Tibial nerve (tissue), 4 donors: Measurements from ENCODE around the gene WNT16. TPM values are rescaled to one million over a fixed set of nuclear protein-coding genes. Genes with fewer than 3 reads are reported as not detected.

Source experiments
- DNase-seq, 2 donors: peaks; one replicate each; pipeline ENCODE4 v3.0.0-alpha.2; 2019; ENCODE audit warnings: low spot score in 2 of 2
- H3K27ac ChIP-seq, 4 donors: fragments of 200-600 bp; sonication (generic) in 3 of 4; one replicate each; pipeline ENCODE4 v1.5.1; 2017 to 2019; ENCODE audit warnings: mild to moderate bottlenecking in 1 of 4
- H3K27me3 ChIP-seq, 2 donors: fragments of 200-600 bp; sonication (generic) in 1 of 2; one replicate each; pipeline versions ENCODE4 v1.5.1 to v1.6.0; 2017 to 2019
- H3K36me3 ChIP-seq, 3 donors: fragments of 200-600 bp; sonication (generic); one replicate each; pipeline ENCODE4 v1.5.1; 2018 to 2019
- H3K4me1 ChIP-seq, 4 donors: fragments of 200-600 bp; sonication (generic) in 3 of 4; one replicate each; pipeline ENCODE4 v1.5.1; 2017 to 2019
- H3K4me3 ChIP-seq, 4 donors: fragments of 200-600 bp; sonication (generic) in 3 of 4; one replicate each; pipeline ENCODE4 v1.5.1; 2017 to 2019; ENCODE audit warnings: mild to moderate bottlenecking in 1 of 4, moderate library complexity in 1 of 4
- H3K9me3 ChIP-seq, 4 donors: fragments of 200-600 bp; sonication (generic) in 3 of 4; one replicate each; pipeline ENCODE4 v1.5.1; 2017 to 2019
- CTCF ChIP-seq, 5 experiments: fragments of 200-600 bp in 3 of 5; fragments of 450-650 bp in 2 of 5; sonication (generic) in 3 of 5; IDR thresholded peaks; one replicate each; pipeline ENCODE4 v1.5.1; 2016 to 2019; ENCODE audit warnings: antibody characterized with exemption in 5 of 5, mild to moderate bottlenecking in 3 of 5, moderate library complexity in 2 of 5
- EP300 ChIP-seq, 2 donors: sonication (generic); formaldehyde crosslinking; IDR thresholded peaks; one replicate each; pipeline ENCODE4 v1.6.1; 2017; ENCODE audit warnings: antibody characterized with exemption in 2 of 2, mild to moderate bottlenecking in 1 of 2
- POLR2A ChIP-seq, 2 donors: fragments of 450-650 bp; IDR thresholded peaks; one replicate each; pipeline ENCODE4 v1.6.1; 2017; ENCODE audit warnings: antibody characterized with exemption in 2 of 2, mild to moderate bottlenecking in 2 of 2, moderate library complexity in 2 of 2
- WGBS, 2 donors: methylation state at CpG; one replicate each; pipeline ENCODE4 v1.1.5; 2018; 5-methylcytosine and 5-hydroxymethylcytosine counted together
- total RNA-seq, 4 donors: library from RNA; depleted of rRNA; stranded (reverse); fragments of >200 nt; gene quantifications; one replicate each; pipeline ENCODE4 v1.1.0, GENCODE V29; 2016

The WNT16 gene
- total RNA-seq, 4 donors from 2014 or later: 0.20 to 0.21 TPM; not detected in 2

DNA sequence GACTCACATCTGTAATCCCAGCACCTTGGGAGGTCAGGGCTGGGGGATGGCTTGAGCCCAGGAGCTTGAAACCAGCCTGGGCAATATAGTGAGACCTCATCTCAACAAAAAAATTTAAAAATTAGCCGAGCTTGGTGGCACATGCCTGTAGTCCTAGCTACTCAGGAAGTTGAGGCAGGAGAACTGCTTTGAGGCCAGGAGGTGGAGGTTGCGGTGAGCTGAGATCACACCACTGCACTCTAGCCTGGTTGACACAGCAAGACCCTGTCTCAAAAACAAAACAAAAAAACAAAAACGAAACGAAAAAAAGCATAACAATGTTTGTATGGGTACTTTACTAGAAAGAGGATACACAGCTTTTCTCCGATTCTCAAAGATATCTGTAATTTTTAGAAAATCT, 31.8 kb downstream of the WNT16 start:
- Histone ChIP-seq H3K9me3 (no peaks in the 10 kb centered on the region), H3K27me3 (no peaks in the 10 kb centered on the region), H3K4me3 (no peak overlapping the region), H3K27ac (no peak overlapping the region), H3K36me3 (peaks cover 0 to 67% (median 0%) of the 10 kb centered on the region in 3 donors), H3K4me1 (no peaks in the 10 kb centered on the region)
- WGBS, 2 donors: 87 to 88% methylated on average over 5 of the region's 5 CpGs
- TF ChIP-seq POLR2A (IDR thresholded peaks at IDR 0.05): no peak
- TF ChIP-seq EP300 (IDR thresholded peaks at IDR 0.05): no peak
- TF ChIP-seq CTCF (IDR thresholded peaks at IDR 0.05): no peak
- no peak for DNase-seq

DNA sequence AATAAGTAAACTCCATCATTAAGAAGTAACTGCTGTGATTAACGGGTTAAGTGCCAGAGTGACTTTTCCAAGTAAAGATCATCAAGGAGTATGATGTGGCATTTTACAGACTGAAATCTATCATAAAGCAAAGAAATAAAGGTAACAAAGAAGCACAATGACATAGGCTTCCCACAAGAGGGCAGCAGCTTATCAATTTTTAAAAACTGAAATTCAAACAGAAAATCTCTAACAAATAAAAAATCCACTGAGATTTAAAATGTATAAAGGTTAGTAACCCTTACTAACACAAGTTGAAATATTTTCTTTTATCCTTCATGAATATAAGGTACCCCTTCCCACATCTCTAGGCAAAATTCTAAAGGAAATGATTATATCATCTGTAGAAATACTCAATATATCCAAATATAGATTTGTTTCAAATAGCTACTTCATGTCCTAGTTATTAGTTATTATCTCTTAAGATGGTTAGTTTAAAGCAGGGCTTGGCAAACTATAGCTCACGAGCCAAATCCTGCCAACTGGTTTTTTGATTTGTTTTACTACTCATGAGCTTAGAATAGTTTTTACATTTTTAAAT, 38.1 kb downstream of the WNT16 start:
- peak; percentile 59 to 87 (median 76) for TF ChIP-seq CTCF (IDR thresholded peaks at IDR 0.05)
- no peak for TF ChIP-seq POLR2A (IDR thresholded peaks at IDR 0.05)
- no peak for TF ChIP-seq EP300 (IDR thresholded peaks at IDR 0.05)
- H3K27me3 ChIP-seq: no peaks in the 10 kb centered on the region
- H3K4me3 ChIP-seq: no peak overlapping the region
- H3K36me3 ChIP-seq: peaks cover 0 to 15% (median 0%) of the 10 kb centered on the region in 3 donors
- H3K4me1 ChIP-seq: peaks cover 0 to 22% (median 3%) of the 10 kb centered on the region in 4 donors
- no peaks in the 10 kb centered on the region for H3K9me3 ChIP-seq
- DNase-seq: no peak
- H3K27ac ChIP-seq: no peak overlapping the region
- WGBS, 2 donors: 38 to 41% methylated on average over 2 of the region's 2 CpGs

DNA sequence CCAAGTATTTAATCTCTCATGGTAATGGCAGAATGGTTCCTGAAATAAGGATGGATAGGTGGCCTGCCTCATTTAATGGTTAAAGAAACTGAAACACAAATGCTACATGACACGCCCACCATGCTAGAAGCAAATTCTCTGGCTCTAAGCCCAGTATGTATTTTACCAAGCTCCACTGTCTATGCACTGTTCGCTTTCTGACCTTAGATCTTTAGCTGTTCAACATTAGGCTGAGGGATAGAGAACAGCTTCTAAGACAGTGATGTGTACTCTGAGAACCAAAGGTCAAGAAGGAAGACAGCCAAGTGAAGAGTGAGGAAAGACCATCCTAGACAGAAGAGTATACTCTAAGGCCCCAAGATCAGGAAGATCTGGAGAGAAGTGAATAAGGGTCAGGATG, 40.7 kb downstream of the WNT16 start:
- peaks cover 0 to 28% (median 3%) of the 10 kb centered on the region in 4 donors for H3K4me1 ChIP-seq
- no peaks in the 10 kb centered on the region for H3K9me3 ChIP-seq
- H3K36me3 ChIP-seq: peaks cover 0 to 10% (median 0%) of the 10 kb centered on the region in 3 donors
- no peaks in the 10 kb centered on the region for H3K27me3 ChIP-seq
- TF ChIP-seq POLR2A (IDR thresholded peaks at IDR 0.05): no peak
- no peak for TF ChIP-seq EP300 (IDR thresholded peaks at IDR 0.05)
- TF ChIP-seq CTCF (IDR thresholded peaks at IDR 0.05): no peak
- no peak overlapping the region for H3K4me3 ChIP-seq
- 15 to 23% methylated on average over 2 of the region's 2 CpGs for WGBS, 2 donors
- DNase-seq: no peak
- peak overlapping the region in 2 of 4 donors; percentile 29 for H3K27ac ChIP-seq

DNA sequence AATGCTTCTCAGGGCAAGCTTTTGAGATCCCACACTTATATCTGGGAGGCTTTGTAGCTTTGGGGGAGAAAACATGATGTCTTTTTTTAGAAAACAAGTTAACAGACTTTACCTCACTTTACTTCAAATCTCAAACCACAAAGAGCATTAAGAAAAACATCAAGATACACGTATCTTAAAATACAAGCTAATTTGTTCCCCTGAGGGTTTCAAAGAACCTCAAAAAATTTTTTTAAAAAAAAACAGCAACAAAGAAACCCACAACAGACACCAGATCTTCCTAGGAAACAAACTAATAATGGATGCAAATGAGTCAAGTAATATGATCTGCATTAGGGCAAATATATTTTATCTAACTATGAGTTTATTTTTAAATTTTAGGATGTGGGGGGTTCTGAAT, 42.6 kb downstream of the WNT16 start:
- no peak overlapping the region for H3K27ac ChIP-seq
- H3K27me3 ChIP-seq: no peaks in the 10 kb centered on the region
- WGBS, 2 donors: 71 to 72% methylated on average over 1 of the region's 1 CpG
- peaks cover 0 to 28% (median 0%) of the 10 kb centered on the region in 3 donors for H3K36me3 ChIP-seq
- H3K4me3 ChIP-seq: no peak overlapping the region
- DNase-seq: no peak
- peaks cover 0 to 28% (median 3%) of the 10 kb centered on the region in 4 donors for H3K4me1 ChIP-seq
- H3K9me3 ChIP-seq: no peaks in the 10 kb centered on the region
- no peak for TF ChIP-seq CTCF (IDR thresholded peaks at IDR 0.05)

GRCh38 chr7:121371883-121372282, 43.1 kb downstream of the WNT16 start:
- Histone ChIP-seq H3K27ac (no peak overlapping the region), H3K9me3 (no peaks in the 10 kb centered on the region), H3K27me3 (no peaks in the 10 kb centered on the region), H3K4me3 (no peak overlapping the region), H3K4me1 (peaks cover 0 to 28% (median 3%) of the 10 kb centered on the region in 4 donors), H3K36me3 (peaks cover 0 to 34% (median 0%) of the 10 kb centered on the region in 3 donors)
- TF ChIP-seq EP300 (IDR thresholded peaks at IDR 0.05) (no peak), POLR2A (IDR thresholded peaks at IDR 0.05) (no peak), CTCF (IDR thresholded peaks at IDR 0.05) (no peak)
- no peak for DNase-seq
- WGBS, 2 donors: 49 to 51% methylated on average over 2 of the region's 2 CpGs
